ENCODE results near the gene TMEM207. TPM values are rescaled to one million over a fixed set of nuclear protein-coding genes. Genes with fewer than 3 reads are reported as not detected.

Gene TMEM207
- total RNA-seq, 1 donor from 2014 or later, result not detected

DNA sequence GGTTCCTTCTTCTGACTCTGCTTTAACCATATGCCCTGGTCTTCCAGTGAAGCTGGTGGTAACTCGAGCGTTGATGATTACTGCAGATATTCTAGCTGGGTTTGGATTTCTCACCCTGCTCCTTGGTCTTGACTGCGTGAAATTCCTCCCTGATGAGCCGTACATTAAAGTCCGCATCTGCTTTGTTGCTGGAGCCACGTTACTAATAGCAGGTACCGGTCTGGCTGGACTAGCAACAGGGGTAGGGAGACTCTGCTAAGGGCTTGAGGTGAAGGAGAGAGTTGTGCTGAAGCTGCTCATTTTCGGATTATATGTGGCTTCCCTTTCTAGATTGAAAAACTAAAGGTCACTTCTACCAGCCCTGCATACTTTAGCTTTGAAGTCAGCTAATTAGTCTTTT is 45.0 kb downstream of the TMEM207 start:
- intact Hi-C loops (cut with DNase I), result no loop called here
- Histone ChIP-seq H3K4me3 (no peak overlapping the region), H3K27me3 (ENCODE audit: low read depth) (no peaks in the 10 kb centered on the region), H3K36me3 (no peaks in the 10 kb centered on the region), H3K27ac (no peak overlapping the region), H3K9me3 (no peaks in the 10 kb centered on the region), H3K4me1 (no peaks in the 10 kb centered on the region)
- TF ChIP-seq, protein P1, sequence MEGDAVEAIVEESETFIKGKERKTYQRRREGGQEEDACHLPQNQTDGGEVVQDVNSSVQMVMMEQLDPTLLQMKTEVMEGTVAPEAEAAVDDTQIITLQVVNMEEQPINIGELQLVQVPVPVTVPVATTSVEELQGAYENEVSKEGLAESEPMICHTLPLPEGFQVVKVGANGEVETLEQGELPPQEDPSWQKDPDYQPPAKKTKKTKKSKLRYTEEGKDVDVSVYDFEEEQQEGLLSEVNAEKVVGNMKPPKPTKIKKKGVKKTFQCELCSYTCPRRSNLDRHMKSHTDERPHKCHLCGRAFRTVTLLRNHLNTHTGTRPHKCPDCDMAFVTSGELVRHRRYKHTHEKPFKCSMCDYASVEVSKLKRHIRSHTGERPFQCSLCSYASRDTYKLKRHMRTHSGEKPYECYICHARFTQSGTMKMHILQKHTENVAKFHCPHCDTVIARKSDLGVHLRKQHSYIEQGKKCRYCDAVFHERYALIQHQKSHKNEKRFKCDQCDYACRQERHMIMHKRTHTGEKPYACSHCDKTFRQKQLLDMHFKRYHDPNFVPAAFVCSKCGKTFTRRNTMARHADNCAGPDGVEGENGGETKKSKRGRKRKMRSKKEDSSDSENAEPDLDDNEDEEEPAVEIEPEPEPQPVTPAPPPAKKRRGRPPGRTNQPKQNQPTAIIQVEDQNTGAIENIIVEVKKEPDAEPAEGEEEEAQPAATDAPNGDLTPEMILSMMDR (IDR thresholded peaks at IDR 0.05), result no peak
- ATAC-seq (no peak), DNase-seq (no peak)

DNA sequence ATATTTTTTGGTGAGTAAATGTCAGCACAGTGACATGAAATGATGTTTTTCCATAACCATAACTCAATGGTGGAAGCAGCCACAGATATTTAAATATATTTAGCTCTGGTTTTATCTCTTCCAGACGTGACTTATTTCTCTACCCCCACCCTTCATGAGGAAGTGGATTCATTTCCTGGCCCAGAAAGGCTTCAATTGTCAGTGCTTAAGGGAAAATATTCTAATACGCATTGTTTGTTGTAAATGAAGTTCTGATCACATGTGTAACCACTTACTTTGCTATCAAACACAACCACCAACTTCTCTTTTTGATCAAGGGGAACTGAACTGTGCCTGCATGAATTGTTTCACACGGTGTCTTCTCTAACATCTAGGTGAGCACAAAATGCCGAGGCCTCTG is 47.7 kb downstream of the TMEM207 start:
- TF ChIP-seq, protein P1 (IDR thresholded peaks at IDR 0.05), result no peak
- Histone ChIP-seq H3K9me3 (no peaks in the 10 kb centered on the region), H3K4me1 (no peaks in the 10 kb centered on the region), H3K36me3 (no peaks in the 10 kb centered on the region), H3K4me3 (no peak overlapping the region), H3K27ac (no peak overlapping the region), H3K27me3 (ENCODE audit: low read depth) (no peaks in the 10 kb centered on the region)
- no peak for DNase-seq
- intact Hi-C loops (cut with DNase I), result no loop called here
- no peak for ATAC-seq

DNA sequence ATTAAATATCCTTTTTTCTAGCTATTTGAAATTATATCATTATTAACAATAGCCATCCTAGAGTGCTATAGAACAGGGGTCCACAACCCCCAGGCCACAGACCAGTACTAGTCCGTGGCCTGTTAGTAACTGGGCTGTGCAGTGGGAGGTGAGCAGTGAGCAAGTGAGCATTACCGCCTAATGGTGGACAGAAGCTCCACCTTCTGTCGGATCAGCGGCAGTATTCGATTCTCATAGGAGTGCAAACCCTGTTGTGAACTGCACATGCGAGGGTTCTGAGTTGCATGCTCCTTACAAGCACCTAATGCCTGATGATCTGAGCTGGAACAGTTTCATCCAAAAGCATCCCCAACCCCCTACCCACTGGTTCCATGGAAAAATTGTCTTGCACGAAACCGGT is 50.0 kb downstream of the TMEM207 start:
- intact Hi-C loops (cut with DNase I), result no loop called here
- Histone ChIP-seq H3K9me3 (no peaks in the 10 kb centered on the region), H3K36me3 (no peaks in the 10 kb centered on the region), H3K4me1 (no peaks in the 10 kb centered on the region), H3K4me3 (no peak overlapping the region), H3K27ac (no peak overlapping the region), H3K27me3 (ENCODE audit: low read depth) (no peaks in the 10 kb centered on the region)
- no peak for DNase-seq
- TF ChIP-seq, protein P1 (IDR thresholded peaks at IDR 0.05), result no peak
- ATAC-seq, result no peak

DNA sequence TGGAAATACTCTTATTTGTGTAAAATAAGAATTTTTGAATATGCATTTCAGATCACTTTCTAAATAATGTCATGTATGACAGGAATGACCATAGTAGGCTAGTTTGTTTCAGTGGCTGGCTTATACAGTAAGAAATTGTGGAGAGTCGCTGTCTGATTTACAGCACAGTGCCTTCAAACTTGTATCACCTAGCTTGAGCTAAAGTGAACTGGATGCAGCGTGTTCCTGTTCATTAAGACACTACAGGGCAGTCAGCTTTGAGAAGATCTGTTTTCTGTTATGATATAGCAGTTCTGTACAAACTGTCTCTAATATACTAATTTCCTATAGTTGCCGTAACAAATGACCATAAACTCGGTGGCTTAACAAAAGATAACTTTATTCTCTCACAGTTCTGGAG is 51.8 kb downstream of the TMEM207 start:
- Histone ChIP-seq H3K4me1 (no peaks in the 10 kb centered on the region), H3K27me3 (ENCODE audit: low read depth) (no peaks in the 10 kb centered on the region), H3K36me3 (no peaks in the 10 kb centered on the region), H3K9me3 (no peaks in the 10 kb centered on the region), H3K27ac (no peak overlapping the region), H3K4me3 (no peak overlapping the region)
- ATAC-seq (no peak), DNase-seq (no peak)
- intact Hi-C loops (cut with DNase I), result no loop called here
- TF ChIP-seq, protein P1 (IDR thresholded peaks at IDR 0.05), result no peak

DNA sequence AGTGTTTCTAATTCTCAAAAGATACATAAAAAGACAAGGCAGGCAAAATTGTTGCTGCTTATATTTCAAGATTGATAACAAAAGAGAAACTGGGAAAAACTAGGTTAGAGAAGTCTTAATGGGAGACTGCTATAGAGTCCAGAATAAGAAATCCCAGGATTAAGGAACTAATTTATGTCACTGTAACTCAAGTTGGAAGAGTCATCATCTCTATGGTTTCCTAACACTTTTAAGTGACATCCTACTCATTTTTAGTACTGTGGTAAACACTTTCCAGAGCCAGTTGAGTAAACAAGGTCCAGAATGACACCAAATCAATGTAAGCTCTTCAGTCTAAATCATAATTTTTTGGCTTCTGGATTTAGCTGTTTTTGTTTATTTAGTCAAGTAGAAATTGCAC is 53.7 kb downstream of the TMEM207 start:
- DNase-seq (no peak), ATAC-seq (no peak)
- H3K27ac ChIP-seq, result no peak overlapping the region
- H3K36me3 ChIP-seq, result no peaks in the 10 kb centered on the region
- H3K4me3 ChIP-seq, result no peak overlapping the region
- no peaks in the 10 kb centered on the region for H3K9me3 ChIP-seq
- TF ChIP-seq, protein P1 (IDR thresholded peaks at IDR 0.05), result no peak
- no peaks in the 10 kb centered on the region for H3K27me3 ChIP-seq (ENCODE audit: low read depth)
- no peaks in the 10 kb centered on the region for H3K4me1 ChIP-seq
- intact Hi-C loops (cut with DNase I), result no loop called here

DNA sequence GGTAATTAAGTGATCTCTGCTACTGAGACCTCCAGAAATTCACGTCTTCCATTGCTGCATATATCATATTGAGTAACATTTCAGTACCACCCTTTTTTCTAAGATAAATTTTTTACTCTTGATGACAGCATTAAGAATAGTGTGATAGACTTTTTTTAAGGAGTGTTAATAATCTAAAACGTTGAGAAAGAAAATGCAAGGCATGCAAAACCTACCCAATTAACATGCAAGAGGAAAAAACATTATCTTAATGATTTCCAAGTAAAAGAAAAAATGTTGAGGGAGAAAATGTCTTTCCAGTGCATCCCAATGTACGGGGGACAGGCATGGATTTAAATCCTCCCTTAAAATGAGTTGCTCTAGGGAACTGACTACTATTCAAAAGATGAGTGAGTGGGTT is 61.0 kb downstream of the TMEM207 start:
- Histone ChIP-seq H3K27ac (no peak overlapping the region), H3K36me3 (no peaks in the 10 kb centered on the region), H3K9me3 (no peaks in the 10 kb centered on the region), H3K4me3 (no peak overlapping the region), H3K4me1 (no peaks in the 10 kb centered on the region), H3K27me3 (ENCODE audit: low read depth) (no peaks in the 10 kb centered on the region)
- intact Hi-C loops (cut with DNase I), result no loop called here
- no peak for ATAC-seq
- no peak for DNase-seq
- TF ChIP-seq, protein P1 (IDR thresholded peaks at IDR 0.05), result no peak

All from lower lobe of right lung (tissue), 2 donors.